OCI-LY7 (cell line): ENCODE data around the gene CA10.

ENCODE experiments used
- CTCF ChIP-seq: fragments of 200-600 bp; sonication (generic); conservative IDR thresholded peaks from 2 replicates; pipeline ENCODE4 v1.5.1; 2014; ENCODE audit warnings: mild to moderate bottlenecking, antibody characterized with exemption, low read length, moderate library complexity, mixed read lengths
- EZH2phosphoT487 ChIP-seq: fragments of 200-600 bp; sonication (generic); IDR thresholded peaks from 2 replicates; pipeline ENCODE4 v1.6.1; 2018; ENCODE audit warnings: low read depth, borderline replicate concordance, mild to moderate bottlenecking, mixed run types, antibody characterized with exemption, low read length, moderate library complexity, mixed read lengths

DNA sequence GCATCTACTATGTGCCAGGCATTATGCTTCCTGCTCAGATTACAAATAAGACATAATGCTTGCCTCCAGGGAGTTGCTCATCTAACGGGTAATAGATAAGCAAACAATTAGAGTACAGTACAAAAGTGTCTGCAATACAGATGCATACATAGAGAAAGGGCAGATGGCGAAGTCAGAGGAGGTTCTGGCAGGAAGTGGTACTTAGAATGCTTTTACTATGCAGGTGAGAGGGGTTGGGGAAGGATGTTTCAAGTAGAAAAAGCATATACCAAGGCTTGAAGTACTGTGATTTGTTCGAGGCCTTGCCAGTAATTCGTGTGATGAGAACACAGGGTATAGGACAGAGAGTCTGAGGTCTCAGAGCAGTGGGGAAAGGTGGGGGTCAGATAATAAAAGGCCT lies 548.4 kb downstream of the CA10 start:
- TF ChIP-seq CTCF (no peak), EZH2phosphoT487 (no peak)
